ENCODE measurements around the gene ZBED6.
A peak's percentile ranks its signal among the peaks of the same experiment; 100 is the strongest.
"Not testable (repeated sequence)": the region's sequence is repeated elsewhere in the genome, so short reads cannot be mapped to it uniquely, and the experiment has no call there.

Gene ZBED6

GRCh38 chr1:203795441-203796235 is at the start of gene ZBED6, which contains the start of gene ZC3H11A:
ZBED6 (plus strand) TSS chr1:203795623; CDS start chr1:203797523, 1,900 bp downstream.
ZC3H11A (plus strand) TSS chr1:203795623; CDS start chr1:203817071, 21,448 bp downstream.
- peak; percentile 99 for DNase-seq

DNA sequence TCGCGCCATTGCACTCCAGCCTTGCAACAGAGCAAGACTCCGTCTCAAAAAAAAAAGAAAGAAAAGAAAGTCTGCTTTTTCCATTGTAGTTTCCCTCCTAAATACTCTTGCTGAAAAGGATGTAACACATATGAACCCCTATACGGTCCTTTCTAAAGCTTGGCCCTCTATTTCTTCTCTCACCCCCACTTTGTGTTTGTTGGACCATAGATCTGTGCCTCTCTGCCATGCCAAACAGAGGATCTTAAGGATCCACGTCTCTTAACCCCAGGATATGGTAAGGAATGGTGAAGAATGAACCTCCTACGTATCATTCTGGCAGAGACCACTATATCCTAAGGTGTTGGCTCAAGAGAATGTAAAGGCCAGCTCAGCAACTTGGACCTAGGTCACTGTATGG is 49.1 kb upstream of the ZBED6 start:
- no peak for DNase-seq

- DNase-seq, result no peak
Observed at GRCh38 chr1:203751051-203751450, 44.4 kb upstream of the ZBED6 start.

DNA sequence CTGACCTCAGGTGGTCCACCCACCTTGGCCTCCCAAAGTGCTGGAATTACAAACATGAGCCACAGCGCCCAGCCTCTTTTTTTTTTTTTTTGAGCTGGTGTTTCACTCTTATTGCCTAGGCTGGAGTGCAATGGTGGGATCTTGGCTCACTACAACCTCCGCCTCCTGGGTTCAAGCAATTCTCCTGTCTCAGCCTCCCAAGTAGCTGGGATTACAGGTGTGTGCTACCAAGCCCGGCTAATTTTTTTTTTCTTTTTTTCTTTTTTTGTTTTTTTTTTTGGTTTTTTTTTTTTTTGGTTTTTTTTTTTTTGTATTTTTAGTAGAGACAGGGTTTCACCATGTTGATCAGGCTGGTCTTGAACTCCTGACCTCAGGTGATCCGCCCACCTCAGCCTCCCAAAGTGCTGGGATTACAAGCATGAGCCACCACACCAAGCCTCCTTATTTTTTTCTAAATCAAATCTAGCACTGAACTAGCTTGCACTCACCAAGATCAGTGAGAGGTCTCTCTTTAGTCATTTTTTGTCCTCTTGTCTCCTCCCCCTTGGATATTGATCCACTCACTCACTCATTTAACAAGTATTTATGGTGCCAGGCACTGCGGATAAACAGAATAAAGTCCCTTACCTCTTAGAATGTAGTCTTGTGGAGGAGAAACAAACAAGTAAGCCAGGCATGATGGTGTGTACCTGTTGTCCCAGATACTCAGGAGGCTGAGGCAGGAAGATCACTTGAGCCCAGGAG is 43.6 kb upstream of the ZBED6 start:
- DNase-seq, result not testable (repeated sequence)

DNA sequence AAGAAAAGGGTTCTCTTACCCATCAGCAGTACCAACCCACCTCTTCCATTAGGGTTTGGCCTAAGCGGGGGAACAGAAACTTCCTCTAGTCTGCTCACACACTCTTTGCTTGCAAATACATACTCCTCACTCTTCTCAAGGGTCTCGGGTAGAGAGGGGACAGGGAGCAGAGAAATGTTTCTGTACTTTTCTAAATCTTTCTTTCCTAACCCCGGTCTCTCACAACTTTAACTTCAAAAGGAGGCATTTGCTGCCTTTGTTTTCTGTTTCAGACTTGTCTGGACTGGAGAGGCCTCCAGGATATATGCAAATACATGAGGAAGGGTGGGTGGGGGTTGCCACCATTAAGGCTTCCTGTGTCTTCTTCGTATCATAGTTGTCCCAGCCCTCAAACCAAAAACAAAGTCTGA is 41.0 kb upstream of the ZBED6 start:
- DNase-seq, result no peak

DNA sequence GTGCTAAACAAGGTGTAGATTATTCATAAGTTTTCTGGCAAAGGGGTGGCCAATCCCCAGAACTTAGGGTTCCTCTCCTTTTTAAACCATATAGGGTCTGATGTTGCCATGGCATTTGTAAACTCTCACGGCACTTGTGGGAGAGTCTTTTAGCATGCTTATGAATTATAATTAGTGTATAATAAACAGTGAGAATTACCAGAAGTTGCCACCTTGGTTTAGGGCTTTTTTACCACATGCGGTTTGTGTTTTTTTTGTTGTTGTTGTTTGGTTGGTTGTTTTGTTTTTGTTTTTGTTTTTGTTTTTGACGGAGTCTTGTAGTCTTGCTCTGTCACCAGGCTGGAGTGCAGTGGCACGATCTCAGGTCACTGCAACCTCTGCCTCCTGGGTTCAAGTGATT is 39.4 kb upstream of the ZBED6 start:
- peak; percentile 46 for DNase-seq

DNA sequence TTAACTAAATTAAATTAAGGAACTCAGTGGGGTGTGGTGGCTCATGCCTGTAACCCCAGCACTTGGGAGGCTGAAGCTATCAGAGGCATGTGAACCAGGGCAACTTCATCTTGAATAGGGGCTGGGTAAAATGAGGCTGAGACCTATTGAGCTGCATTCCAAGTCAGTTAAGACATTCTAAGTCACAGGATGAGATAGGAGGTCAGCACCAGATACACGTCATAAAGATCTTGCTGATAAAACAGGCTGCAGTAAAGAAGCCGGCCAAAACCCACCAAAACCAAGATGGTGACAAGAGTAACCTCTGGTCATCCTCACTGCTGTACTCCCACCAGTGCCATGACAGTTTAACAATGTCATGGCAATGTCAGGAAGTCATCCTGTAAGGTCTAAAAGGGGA is 36.7 kb upstream of the ZBED6 start:
- DNase-seq, result not testable (repeated sequence)

DNA sequence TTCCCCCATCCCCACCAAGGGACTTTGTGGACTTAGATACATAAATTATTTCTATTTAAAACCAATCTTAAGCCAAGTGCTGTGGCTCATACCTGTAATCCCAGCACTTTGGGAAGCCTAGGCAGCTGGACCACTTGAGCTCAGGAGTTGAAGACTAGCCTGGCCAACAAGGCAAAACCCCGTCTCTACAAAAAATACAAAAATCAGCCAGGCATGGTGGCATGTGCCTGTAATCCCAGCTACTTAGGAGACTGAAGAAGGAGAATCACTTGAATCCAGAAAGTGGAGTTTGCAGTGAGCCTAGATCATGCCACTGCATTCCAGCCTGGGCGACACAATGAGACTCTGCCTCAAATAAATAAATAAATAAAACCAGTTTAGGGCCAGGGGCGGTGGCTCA is 34.9 kb upstream of the ZBED6 start:
- DNase-seq, result no peak

DNA sequence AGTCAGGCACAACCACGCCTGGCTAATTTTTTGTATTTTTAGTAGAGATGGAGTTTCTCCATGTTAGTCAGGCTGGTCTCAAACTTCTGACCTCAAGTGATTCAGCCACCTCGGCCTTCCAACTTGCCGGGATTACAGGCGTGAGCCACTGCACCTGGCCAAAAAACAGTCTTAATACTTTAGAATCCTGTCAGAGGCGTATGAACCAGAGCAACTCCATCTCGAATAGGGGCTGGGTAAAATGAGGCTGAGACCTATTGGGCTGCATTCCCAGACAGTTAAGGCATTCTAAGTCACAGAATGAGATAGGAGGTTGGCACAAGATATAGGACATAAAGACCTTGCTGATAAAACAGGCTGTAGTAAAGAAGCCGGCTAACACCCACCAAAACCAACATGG is 33.5 kb upstream of the ZBED6 start:
- not testable (repeated sequence) for DNase-seq

- DNase-seq, result no peak
Observed at GRCh38 chr1:203763505-203763904, 31.9 kb upstream of the ZBED6 start.

GRCh38 chr1:203764105-203765028 is 31.1 kb upstream of the ZBED6 start:
- DNase-seq, result no peak

DNA sequence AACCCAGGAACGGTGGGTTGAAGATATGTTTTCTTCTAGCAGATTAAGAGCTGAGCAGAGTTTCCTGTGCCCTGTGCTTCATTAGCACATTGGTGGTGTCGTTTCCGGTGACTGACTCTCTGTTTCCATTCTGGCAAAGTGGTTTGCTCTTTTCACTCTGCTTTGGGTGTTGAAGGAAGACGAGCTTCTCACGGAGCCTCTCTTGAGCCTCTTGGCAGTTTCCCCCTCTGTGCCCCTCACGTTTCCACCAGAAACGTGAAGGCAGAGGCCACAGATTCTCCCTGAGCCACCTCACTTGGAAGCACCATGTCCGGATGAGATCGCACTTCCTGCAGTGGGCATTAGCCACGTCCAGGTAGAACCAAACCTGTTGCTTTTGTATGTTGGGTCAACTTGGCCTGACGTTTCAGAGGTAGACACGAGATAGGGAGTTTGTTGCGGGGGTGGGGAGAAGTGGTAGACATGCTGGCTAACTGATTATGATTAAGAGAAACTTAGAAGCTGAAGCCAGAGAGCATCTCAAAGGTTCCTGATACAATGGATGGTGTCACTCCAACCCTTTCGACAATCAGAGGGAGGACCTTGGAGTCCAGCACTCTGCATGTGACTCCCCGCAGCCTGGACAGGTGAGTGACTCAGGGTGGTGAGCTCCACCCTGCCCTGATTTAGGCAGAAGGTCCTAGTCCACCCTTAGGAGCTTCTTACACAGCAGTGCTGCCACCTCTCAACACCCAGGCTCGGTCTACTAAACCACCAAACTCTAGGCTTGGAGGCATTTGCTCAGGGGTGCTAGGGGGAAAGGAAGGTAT is 30.2 kb upstream of the ZBED6 start, which contains the start of gene LAX1:
LAX1 (plus strand) TSS at position 155 of the 809 bp plus-strand sequence; CDS start at position 538, 383 bp downstream.
- DNase-seq, result peak; percentile 92

GRCh38 chr1:203768256-203768655 is 27.2 kb upstream of the ZBED6 start:
- DNase-seq, result no peak

- no peak for DNase-seq
Observed at GRCh38 chr1:203769505-203770343, 25.7 kb upstream of the ZBED6 start.

DNA sequence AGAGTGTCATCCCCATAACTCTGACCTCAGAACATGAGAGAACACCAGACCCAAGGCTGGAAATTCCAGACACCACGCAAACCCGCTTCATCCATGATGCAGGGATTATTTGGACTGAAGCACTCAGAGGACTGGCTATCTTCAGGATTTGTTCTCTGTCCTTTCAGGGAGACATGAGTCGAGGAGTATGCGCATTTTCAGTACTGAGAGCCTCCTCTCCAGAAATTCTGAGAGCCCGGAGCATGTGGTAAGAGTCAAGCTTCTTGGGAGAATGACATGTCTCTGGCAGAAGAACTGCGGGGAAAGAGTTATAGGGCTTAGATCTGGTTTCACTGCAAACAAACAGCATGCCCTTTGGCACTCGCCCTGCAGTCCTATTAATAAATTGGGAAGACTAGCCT is 23.5 kb upstream of the ZBED6 start:
- DNase-seq, result no peak

GRCh38 chr1:203772836-203773235 is 22.6 kb upstream of the ZBED6 start:
- DNase-seq, result no peak

GRCh38 chr1:203776636-203777035 is 18.8 kb upstream of the ZBED6 start:
- DNase-seq, result no peak

DNA sequence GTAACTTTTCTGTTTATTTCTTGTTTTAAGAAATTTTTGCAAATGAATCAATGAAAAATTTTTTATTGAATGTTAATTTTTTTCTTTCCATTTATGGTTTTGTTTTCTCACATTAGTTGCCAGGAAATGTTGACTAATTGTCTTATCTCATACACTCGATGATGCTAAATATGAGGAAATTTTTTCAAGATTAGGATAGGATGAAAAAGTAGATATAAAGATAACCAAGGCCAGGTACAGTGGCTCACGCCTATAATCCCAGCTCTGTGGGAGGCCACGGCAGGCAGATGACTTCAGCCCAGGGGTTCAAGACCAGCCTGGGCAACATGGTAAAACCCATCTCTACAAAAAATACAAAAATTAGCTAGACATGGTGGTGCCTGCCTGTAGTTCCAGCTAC is 17.8 kb upstream of the ZBED6 start:
- no peak for DNase-seq

- DNase-seq, result no peak
Observed at GRCh38 chr1:203778146-203778545, 17.3 kb upstream of the ZBED6 start.

- DNase-seq, result no peak
Observed at GRCh38 chr1:203778789-203779188, 16.6 kb upstream of the ZBED6 start.

DNA sequence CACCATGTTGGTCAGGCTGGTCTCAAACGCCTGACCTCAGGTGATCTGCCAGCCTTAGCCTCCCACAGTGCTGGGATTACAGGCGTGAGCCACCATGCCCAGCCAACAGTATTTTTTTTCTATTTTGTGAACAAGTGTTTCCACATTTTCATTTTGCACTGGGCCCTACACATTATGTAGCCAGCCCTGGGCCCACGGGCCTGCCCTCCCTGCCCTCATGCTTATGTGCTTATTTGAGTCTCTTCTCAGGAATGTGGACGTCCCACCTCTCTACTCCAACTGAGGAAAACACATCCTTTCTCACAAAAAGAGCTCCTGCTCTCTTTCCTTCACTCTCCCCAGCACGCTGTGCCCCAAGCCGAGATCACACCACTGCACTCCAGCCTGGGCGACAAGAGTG is 13.5 kb upstream of the ZBED6 start:
- DNase-seq, result no peak
